ENCODE measurements around the gene STIM2. TPM values are rescaled to one million over a fixed set of nuclear protein-coding genes. Genes with fewer than 3 reads are reported as not detected.

Gene STIM2
- total and polyA plus RNA-seq, 7 donors = 2.4 to 8.4 (median 4.9) TPM

DNA sequence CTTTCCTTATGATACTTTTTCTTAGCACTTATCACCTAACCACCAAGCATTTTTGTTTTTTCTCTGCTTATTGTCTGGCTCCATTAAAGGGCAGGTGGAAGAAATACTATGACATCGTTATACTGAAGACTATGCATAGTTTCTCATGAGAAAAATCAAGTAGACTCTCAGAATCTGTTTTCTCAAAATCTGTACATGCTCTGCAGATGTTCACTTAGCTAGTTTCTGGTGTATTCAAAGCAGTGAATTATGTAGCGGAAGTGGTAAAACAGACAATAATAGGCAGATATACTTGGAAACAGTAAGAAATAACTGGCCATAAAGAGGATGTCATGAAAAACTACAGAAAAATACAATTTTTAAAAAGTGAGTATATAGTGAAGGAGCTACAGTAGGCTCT is 146.0 kb downstream of the STIM2 start:
- no peak for ATAC-seq
- 8 to 13% (median 10%) methylated on average over 2 of the region's 2 CpGs for WGBS, 3 donors

GRCh38 chr4:27007507-27007906 is 146.9 kb downstream of the STIM2 start:
- no peak overlapping the region for H3K27ac ChIP-seq
- peaks cover 0 to 20% of the 10 kb centered on the region in 2 donors for H3K36me3 ChIP-seq (ENCODE audit: insufficient read depth in 1 of 2, low read depth in 1 of 2)
- ATAC-seq = no peak
- DNase-seq = no peak
- H3K4me3 ChIP-seq = no peak overlapping the region
- TF ChIP-seq, protein P1, sequence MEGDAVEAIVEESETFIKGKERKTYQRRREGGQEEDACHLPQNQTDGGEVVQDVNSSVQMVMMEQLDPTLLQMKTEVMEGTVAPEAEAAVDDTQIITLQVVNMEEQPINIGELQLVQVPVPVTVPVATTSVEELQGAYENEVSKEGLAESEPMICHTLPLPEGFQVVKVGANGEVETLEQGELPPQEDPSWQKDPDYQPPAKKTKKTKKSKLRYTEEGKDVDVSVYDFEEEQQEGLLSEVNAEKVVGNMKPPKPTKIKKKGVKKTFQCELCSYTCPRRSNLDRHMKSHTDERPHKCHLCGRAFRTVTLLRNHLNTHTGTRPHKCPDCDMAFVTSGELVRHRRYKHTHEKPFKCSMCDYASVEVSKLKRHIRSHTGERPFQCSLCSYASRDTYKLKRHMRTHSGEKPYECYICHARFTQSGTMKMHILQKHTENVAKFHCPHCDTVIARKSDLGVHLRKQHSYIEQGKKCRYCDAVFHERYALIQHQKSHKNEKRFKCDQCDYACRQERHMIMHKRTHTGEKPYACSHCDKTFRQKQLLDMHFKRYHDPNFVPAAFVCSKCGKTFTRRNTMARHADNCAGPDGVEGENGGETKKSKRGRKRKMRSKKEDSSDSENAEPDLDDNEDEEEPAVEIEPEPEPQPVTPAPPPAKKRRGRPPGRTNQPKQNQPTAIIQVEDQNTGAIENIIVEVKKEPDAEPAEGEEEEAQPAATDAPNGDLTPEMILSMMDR (IDR thresholded peaks at IDR 0.05) = no peak
- peaks cover 3% of the 10 kb centered on the region for H3K4me1 ChIP-seq
- 61 to 77% (median 66%) methylated on average over 3 of the region's 3 CpGs for WGBS, 3 donors
- intact Hi-C loops (cut with DNase I) = loop anchor here (10.0 kb wide), 2 partner anchors 213 to 223 kb away; no protein-coding TSS in a partner anchor
- no peaks in the 10 kb centered on the region for H3K27me3 ChIP-seq (ENCODE audit: insufficient read depth in 3 of 3, low read length in 2 of 3)
- H3K9me3 ChIP-seq = no peaks in the 10 kb centered on the region

More for the DNA sequence above, 146.0 kb downstream of the STIM2 start:
- DNase-seq = no peak
- H3K27ac ChIP-seq = no peak overlapping the region
- H3K4me1 ChIP-seq = peaks cover 3% of the 10 kb centered on the region
- TF ChIP-seq, protein P1 (IDR thresholded peaks at IDR 0.05) = no peak
- no peak overlapping the region for H3K4me3 ChIP-seq
- no peaks in the 10 kb centered on the region for H3K27me3 ChIP-seq (ENCODE audit: insufficient read depth in 3 of 3, low read length in 2 of 3)
- H3K36me3 ChIP-seq (ENCODE audit: insufficient read depth in 1 of 2, low read depth in 1 of 2) = peaks cover 0 to 24% of the 10 kb centered on the region in 2 donors
- intact Hi-C loops (cut with DNase I) = loop anchor here (10.0 kb wide), 2 partner anchors 212 to 222 kb away; no protein-coding TSS in a partner anchor
- no peaks in the 10 kb centered on the region for H3K9me3 ChIP-seq

DNA sequence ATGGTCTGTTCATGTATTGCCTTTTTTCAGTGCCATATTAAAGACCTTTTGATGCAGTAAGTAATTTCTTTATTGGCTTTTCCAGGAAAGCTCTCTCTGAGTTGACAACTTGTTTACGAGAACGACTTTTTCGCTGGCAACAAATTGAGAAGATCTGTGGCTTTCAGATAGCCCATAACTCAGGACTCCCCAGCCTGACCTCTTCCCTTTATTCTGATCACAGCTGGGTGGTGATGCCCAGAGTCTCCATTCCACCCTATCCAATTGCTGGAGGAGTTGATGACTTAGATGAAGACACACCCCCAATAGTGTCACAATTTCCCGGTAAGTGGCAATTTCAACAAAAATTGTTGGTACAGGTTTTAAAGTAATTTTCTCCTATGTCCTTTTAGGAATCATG is 148.0 kb downstream of the STIM2 start:
- 58 to 68% (median 59%) methylated on average over 4 of the region's 4 CpGs for WGBS, 3 donors
- peaks cover 3% of the 10 kb centered on the region for H3K4me1 ChIP-seq
- H3K27ac ChIP-seq = no peak overlapping the region
- no peak for DNase-seq
- no peaks in the 10 kb centered on the region for H3K9me3 ChIP-seq
- H3K27me3 ChIP-seq (ENCODE audit: insufficient read depth in 3 of 3, low read length in 2 of 3) = no peaks in the 10 kb centered on the region
- ATAC-seq = no peak
- H3K4me3 ChIP-seq = no peak overlapping the region
- H3K36me3 ChIP-seq (ENCODE audit: insufficient read depth in 1 of 2, low read depth in 1 of 2) = peaks cover 0 to 15% of the 10 kb centered on the region in 2 donors
- intact Hi-C loops (cut with DNase I) = loop anchor here (2.0 to 10.0 kb wide), 3 partner anchors 148 to 224 kb away; partner anchors contain the start of gene STIM2 (in 1 of the 2)
- TF ChIP-seq, protein P1 (IDR thresholded peaks at IDR 0.05) = no peak

- no peaks in the 10 kb centered on the region for H3K9me3 ChIP-seq
- peaks cover 0 to 7% of the 10 kb centered on the region in 2 donors for H3K36me3 ChIP-seq (ENCODE audit: insufficient read depth in 1 of 2, low read depth in 1 of 2)
- intact Hi-C loops (cut with DNase I) = loop anchor here (2.0 to 10.0 kb wide), 3 partner anchors 149 to 225 kb away; partner anchors contain the start of gene STIM2 (in 1 of the 2)
- no peak overlapping the region for H3K27ac ChIP-seq
- no peak overlapping the region for H3K4me3 ChIP-seq
- no peaks in the 10 kb centered on the region for H3K27me3 ChIP-seq (ENCODE audit: insufficient read depth in 3 of 3, low read length in 2 of 3)
- peaks cover 3% of the 10 kb centered on the region for H3K4me1 ChIP-seq
- no peak for DNase-seq
- WGBS, 3 donors = 46 to 62% (median 61%) methylated on average over 4 of the region's 4 CpGs
- peak in 1 of 4 donors; percentile 27 for ATAC-seq
- TF ChIP-seq, protein P1 (IDR thresholded peaks at IDR 0.05) = no peak
Measured at GRCh38 chr4:27009539-27009938, 148.9 kb downstream of the STIM2 start.

Measured in psoas muscle (tissue), 8 donors.